Lung (tissue), 12 donors: Measurements from ENCODE around the gene RNASE8. TPM values are rescaled to one million over a fixed set of nuclear protein-coding genes. Genes with fewer than 3 reads are reported as not detected.

Experiments used
- ATAC-seq: fragments of 200-7000 bp; cut with Tn5 transposase; one replicate; pipeline ENCODE4 v1.9.1; 2020; ENCODE audit warnings: moderate number of reproducible peaks; ENCODE audit not compliant: insufficient read depth, low FRiP score
- DNase-seq, 3 donors: peaks; one replicate each; pipeline ENCODE4 v3.0.0-alpha.2; 2013 to 2017
- H3K27ac ChIP-seq, 2 donors: one replicate each; pipeline ENCODE4 v1.5.1; 2013; ENCODE audit warnings: mild to moderate bottlenecking in 2 of 2, moderate library complexity in 2 of 2, control low read depth in 1 of 2, inconsistent platforms in 1 of 2, low read depth in 1 of 2, low read length in 1 of 2
- H3K27me3 ChIP-seq, 3 donors: one replicate each; pipeline ENCODE4 v1.5.1; 2013; ENCODE audit warnings: low read length in 2 of 3; ENCODE audit not compliant: control insufficient read depth in 3 of 3, insufficient read depth in 3 of 3
- H3K36me3 ChIP-seq, 4 donors: one replicate each; pipeline ENCODE4 v1.5.1; 2013; ENCODE audit warnings: low read length in 4 of 4, mild to moderate bottlenecking in 1 of 4, moderate library complexity in 1 of 4; ENCODE audit not compliant: control insufficient read depth in 4 of 4, insufficient read depth in 4 of 4
- H3K4me1 ChIP-seq, 5 donors: one replicate each; pipeline ENCODE4 v1.5.1; 2013; ENCODE audit warnings: low read length in 5 of 5, mild to moderate bottlenecking in 2 of 5, moderate library complexity in 1 of 5; ENCODE audit not compliant: control insufficient read depth in 5 of 5, insufficient read depth in 5 of 5
- H3K4me3 ChIP-seq: one replicate; pipeline ENCODE4 v1.5.1; 2013; ENCODE audit warnings: mild to moderate bottlenecking, control low read depth, moderate library complexity
- H3K9ac ChIP-seq, 2 donors: one replicate each; pipeline ENCODE4 v1.5.1; 2013; ENCODE audit warnings: low read length in 2 of 2, control low read depth in 1 of 2; ENCODE audit not compliant: insufficient read depth in 1 of 2
- H3K9me3 ChIP-seq, 4 donors: one replicate each; pipeline ENCODE4 v1.5.1; 2013; ENCODE audit warnings: low read length in 3 of 4, mild to moderate bottlenecking in 1 of 4, moderate library complexity in 1 of 4; ENCODE audit not compliant: control insufficient read depth in 4 of 4, insufficient read depth in 3 of 4
- WGBS, 2 donors: extraction: QIAGEN DNeasy Blood & Tissue Kit; methylation state at CpG; one replicate each; pipeline ENCODE4 v1.1.7; 2013; 5-methylcytosine and 5-hydroxymethylcytosine counted together
- polyA plus RNA-seq, 2 donors: library from polyadenylated mRNA; stranded (reverse); fragments of 200-250 nt; gene quantifications; one replicate each; pipeline ENCODE4 v1.2.1, GENCODE V29; 2013
- total RNA-seq, 2 donors: library from RNA; depleted of rRNA in 1 of 2; stranded (reverse); fragments of >200 nt in 1 of 2; gene quantifications; one replicate each; pipeline ENCODE4 v1.2.1, GENCODE V29; 2014 to 2021
- TF ChIP-seq, protein P1 (sequence below): IDR thresholded peaks from 2 replicates; pipeline ENCODE4 v1.5.1; 2012; ENCODE audit warnings: mild to moderate bottlenecking; ENCODE audit errors: control extremely low read depth, extremely low read depth
- donor health status: control.
- donor health status: control.
- donor health status: Bipolar disorder and iron deficiency.
- donor health status: healthy.
- donor health status: DM: yes; HTN: yes; CAD: no.

RNASE8 gene
- total and polyA plus RNA-seq, 4 donors = not detected

DNA sequence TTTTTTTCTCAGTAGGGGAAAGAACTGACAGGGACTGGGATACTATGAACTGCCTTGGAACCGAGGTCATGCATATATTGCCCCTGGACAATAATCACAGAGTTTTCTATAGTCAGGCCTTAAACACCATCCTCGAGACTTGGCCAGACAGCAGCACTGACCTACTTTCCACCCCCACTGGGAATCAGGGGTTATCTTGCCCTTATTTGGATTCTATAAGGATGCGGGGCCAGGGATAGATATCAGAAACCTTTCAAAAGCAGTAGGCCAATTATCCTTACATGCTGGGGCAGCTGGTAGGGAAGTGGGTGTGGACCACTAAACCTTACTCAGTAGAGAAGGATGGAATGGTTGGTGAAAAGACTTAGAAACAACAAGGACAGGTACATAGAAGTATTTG is 38.8 kb downstream of the RNASE8 start:
- Histone ChIP-seq H3K4me3 (no peak overlapping the region), H3K36me3 (peaks cover 0 to 14% (median 0%) of the 10 kb centered on the region in 4 donors), H3K9ac (no peak overlapping the region), H3K27me3 (no peaks in the 10 kb centered on the region), H3K4me1 (peaks cover 3 to 20% (median 13%) of the 10 kb centered on the region in 5 donors), H3K9me3 (peaks cover 0 to 2% (median 0%) of the 10 kb centered on the region in 4 donors), H3K27ac (peak overlapping the region in 1 of 2 donors; percentile 19)
- ATAC-seq = no peak
- TF ChIP-seq, protein P1, sequence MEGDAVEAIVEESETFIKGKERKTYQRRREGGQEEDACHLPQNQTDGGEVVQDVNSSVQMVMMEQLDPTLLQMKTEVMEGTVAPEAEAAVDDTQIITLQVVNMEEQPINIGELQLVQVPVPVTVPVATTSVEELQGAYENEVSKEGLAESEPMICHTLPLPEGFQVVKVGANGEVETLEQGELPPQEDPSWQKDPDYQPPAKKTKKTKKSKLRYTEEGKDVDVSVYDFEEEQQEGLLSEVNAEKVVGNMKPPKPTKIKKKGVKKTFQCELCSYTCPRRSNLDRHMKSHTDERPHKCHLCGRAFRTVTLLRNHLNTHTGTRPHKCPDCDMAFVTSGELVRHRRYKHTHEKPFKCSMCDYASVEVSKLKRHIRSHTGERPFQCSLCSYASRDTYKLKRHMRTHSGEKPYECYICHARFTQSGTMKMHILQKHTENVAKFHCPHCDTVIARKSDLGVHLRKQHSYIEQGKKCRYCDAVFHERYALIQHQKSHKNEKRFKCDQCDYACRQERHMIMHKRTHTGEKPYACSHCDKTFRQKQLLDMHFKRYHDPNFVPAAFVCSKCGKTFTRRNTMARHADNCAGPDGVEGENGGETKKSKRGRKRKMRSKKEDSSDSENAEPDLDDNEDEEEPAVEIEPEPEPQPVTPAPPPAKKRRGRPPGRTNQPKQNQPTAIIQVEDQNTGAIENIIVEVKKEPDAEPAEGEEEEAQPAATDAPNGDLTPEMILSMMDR = no peak
- 72 to 88% methylated on average over 3 of the region's 3 CpGs for WGBS, 2 donors
- DNase-seq = no peak

DNA sequence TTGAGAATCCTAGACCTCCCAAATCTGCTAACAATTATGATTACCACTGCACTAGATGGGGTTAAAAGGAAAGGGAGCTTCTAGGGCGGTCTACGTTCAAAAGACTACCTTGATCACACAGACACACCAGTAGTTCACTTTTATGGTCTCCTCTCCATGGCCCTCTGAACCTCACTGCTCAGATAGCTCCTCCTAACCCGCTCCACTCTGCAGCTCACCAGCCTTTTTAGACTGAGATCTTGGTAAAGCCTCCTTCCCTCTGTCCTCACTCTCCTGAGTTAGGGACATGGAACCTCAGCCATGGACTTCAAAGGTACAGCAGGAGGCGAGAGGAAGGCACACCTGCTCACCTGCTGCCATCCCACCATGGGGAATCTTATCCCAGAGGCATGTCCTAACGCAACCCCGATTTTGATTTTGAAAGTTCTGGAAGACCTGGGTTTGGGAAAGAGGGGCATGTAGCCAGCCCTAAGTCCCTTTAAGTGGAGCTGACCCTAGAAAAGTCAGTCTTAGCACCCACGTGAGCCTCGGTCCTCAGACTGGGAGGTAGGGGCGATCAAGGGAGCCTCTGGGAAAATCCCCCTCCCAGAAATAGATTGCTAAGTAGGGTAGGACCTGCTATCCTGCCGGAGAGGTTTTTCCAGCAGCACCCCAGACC is 39.5 kb downstream of the RNASE8 start:
- 56 to 73% methylated on average over 10 of the region's 10 CpGs for WGBS, 2 donors
- peak overlapping the region; percentile 3 to 86 for H3K27ac ChIP-seq
- H3K9me3 ChIP-seq = peaks cover 0 to 1% (median 0%) of the 10 kb centered on the region in 4 donors
- peaks cover 0 to 8% (median 0%) of the 10 kb centered on the region in 4 donors for H3K36me3 ChIP-seq
- ATAC-seq = no peak
- H3K9ac ChIP-seq = peak overlapping the region; percentile 53 to 70
- no peaks in the 10 kb centered on the region for H3K27me3 ChIP-seq
- peaks cover 3 to 20% (median 13%) of the 10 kb centered on the region in 5 donors for H3K4me1 ChIP-seq
- DNase-seq = peak in 1 of 3 donors; percentile 15
- TF ChIP-seq, protein P1 = no peak
- peak overlapping the region; percentile 15 for H3K4me3 ChIP-seq

GRCh38 chr14:21097636-21098075 is 40.0 kb downstream of the RNASE8 start:
- Histone ChIP-seq H3K36me3 (peaks cover 0 to 5% (median 0%) of the 10 kb centered on the region in 4 donors), H3K4me3 (peak overlapping the region; percentile 29), H3K27ac (peak overlapping the region; percentile 3 to 86), H3K9ac (peak overlapping the region; percentile 53 to 70), H3K27me3 (no peaks in the 10 kb centered on the region), H3K4me1 (peaks cover 3 to 25% (median 13%) of the 10 kb centered on the region in 5 donors), H3K9me3 (no peaks in the 10 kb centered on the region)
- 0 to 1% methylated on average over 12 to 19 of the region's 19 CpGs for WGBS, 2 donors
- ATAC-seq (no peak), DNase-seq (peak; percentile 29 to 47 (median 44))
- TF ChIP-seq, protein P1 = no peak
